ENCODE results near the gene PTPRK.

GRCh38 chr6:128363020-128363813 lies 157.2 kb downstream of the PTPRK start:
- TF ChIP-seq, protein P1, sequence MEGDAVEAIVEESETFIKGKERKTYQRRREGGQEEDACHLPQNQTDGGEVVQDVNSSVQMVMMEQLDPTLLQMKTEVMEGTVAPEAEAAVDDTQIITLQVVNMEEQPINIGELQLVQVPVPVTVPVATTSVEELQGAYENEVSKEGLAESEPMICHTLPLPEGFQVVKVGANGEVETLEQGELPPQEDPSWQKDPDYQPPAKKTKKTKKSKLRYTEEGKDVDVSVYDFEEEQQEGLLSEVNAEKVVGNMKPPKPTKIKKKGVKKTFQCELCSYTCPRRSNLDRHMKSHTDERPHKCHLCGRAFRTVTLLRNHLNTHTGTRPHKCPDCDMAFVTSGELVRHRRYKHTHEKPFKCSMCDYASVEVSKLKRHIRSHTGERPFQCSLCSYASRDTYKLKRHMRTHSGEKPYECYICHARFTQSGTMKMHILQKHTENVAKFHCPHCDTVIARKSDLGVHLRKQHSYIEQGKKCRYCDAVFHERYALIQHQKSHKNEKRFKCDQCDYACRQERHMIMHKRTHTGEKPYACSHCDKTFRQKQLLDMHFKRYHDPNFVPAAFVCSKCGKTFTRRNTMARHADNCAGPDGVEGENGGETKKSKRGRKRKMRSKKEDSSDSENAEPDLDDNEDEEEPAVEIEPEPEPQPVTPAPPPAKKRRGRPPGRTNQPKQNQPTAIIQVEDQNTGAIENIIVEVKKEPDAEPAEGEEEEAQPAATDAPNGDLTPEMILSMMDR (IDR thresholded peaks at IDR 0.05 in 2 of 3, conservative IDR thresholded peaks at IDR 0.05 in 1 of 3; ENCODE audit: borderline replicate concordance in 1 of 3, insufficient read depth in 1 of 3, low read depth in 2 of 3, low read length in 2 of 3), result no peak
- TF ChIP-seq POLR2A (IDR thresholded peaks at IDR 0.05; ENCODE audit: borderline replicate concordance, extremely low read depth, insufficient read depth, insufficient read length), result no peak
- TF ChIP-seq TCF7L2 (IDR thresholded peaks at IDR 0.05; ENCODE audit: borderline replicate concordance, extremely low read depth, insufficient read depth, insufficient read length), result no peak
- no peak for TF ChIP-seq EZH2phosphoT487 (IDR thresholded peaks at IDR 0.05; ENCODE audit: borderline replicate concordance)
- no peak for TF ChIP-seq RAD21 (IDR thresholded peaks at IDR 0.05; ENCODE audit: low read depth)
